HepG2 (cell line): ENCODE data around the gene EIF4H. TPM values are rescaled to one million over a fixed set of nuclear protein-coding genes. Genes with fewer than 3 reads are reported as not detected.
A peak's percentile ranks its signal among the peaks of the same experiment; 100 is the strongest.

Source experiments
- ARNTL ChIP-seq: sonication (generic); formaldehyde crosslinking; IDR thresholded peaks from 2 replicates; pipeline ENCODE4 v1.4.0; 2020; ENCODE audit warnings: mild to moderate bottlenecking, missing genetic modification reagents
- FOXA3 ChIP-seq: IDR thresholded peaks from 2 replicates; pipeline ENCODE4 v1.6.1; 2016; ENCODE audit warnings: missing genetic modification reagents, missing compliant biosample characterization
- GLI4 ChIP-seq: sonication (generic); formaldehyde crosslinking; IDR thresholded peaks from 2 replicates; pipeline ENCODE4 v1.5.1; 2020; ENCODE audit warnings: missing genetic modification reagents, mild to moderate bottlenecking, moderate library complexity, borderline replicate concordance
- KDM4B ChIP-seq: sonication (generic); formaldehyde crosslinking; IDR thresholded peaks from 2 replicates; pipeline ENCODE4 v1.4.0; 2020; ENCODE audit warnings: missing genetic modification reagents
- KMT2B ChIP-seq: IDR thresholded peaks from 2 replicates; pipeline ENCODE4 v1.6.1; 2016; ENCODE audit warnings: missing genetic modification reagents, missing compliant biosample characterization
- NR3C1 ChIP-seq: sonication (generic); formaldehyde crosslinking; IDR thresholded peaks from 2 replicates; pipeline ENCODE4 v1.4.0; 2020; ENCODE audit warnings: missing genetic modification reagents
- POGZ ChIP-seq: sonication (generic); formaldehyde crosslinking; IDR thresholded peaks from 2 replicates; pipeline ENCODE4 v1.4.0; 2020; ENCODE audit warnings: mild to moderate bottlenecking, missing genetic modification reagents
- RXRB ChIP-seq: IDR thresholded peaks from 2 replicates; pipeline ENCODE4 v1.6.1; 2016; ENCODE audit warnings: borderline replicate concordance, missing genetic modification reagents, missing compliant biosample characterization
- SNAPC5 ChIP-seq: sonication (generic); formaldehyde crosslinking; IDR thresholded peaks from 2 replicates; pipeline ENCODE4 v1.8.1; 2023; ENCODE audit warnings: mild to moderate bottlenecking, missing genetic modification reagents, borderline replicate concordance
- UBTF ChIP-seq: sonication (generic); formaldehyde crosslinking; IDR thresholded peaks from 2 replicates; pipeline ENCODE4 v1.4.0; 2020; ENCODE audit warnings: mild to moderate bottlenecking, missing genetic modification reagents
- ZFX ChIP-seq: sonication (generic); formaldehyde crosslinking; IDR thresholded peaks from 2 replicates; pipeline ENCODE4 v1.4.0; 2020; ENCODE audit warnings: mild to moderate bottlenecking, low read depth, missing genetic modification reagents, moderate library complexity
- ZNF619 ChIP-seq: sonication (generic); formaldehyde crosslinking; IDR thresholded peaks from 2 replicates; pipeline ENCODE4 v1.4.0; 2020; ENCODE audit warnings: mild to moderate bottlenecking, missing genetic modification reagents
- ZNF674 ChIP-seq: sonication (generic); formaldehyde crosslinking; IDR thresholded peaks from 2 replicates; pipeline ENCODE4 v1.5.0; 2020; ENCODE audit warnings: low read depth, mild to moderate bottlenecking, missing genetic modification reagents
- ZNF770 ChIP-seq: sonication (generic); formaldehyde crosslinking; IDR thresholded peaks from 2 replicates; pipeline ENCODE4 v1.5.0; 2020; ENCODE audit warnings: mild to moderate bottlenecking, missing genetic modification reagents
- polyA plus RNA-seq, 8 experiments: library from polyadenylated mRNA; depleted of rRNA in 3 of 8; stranded (reverse) in 7 of 8; unstranded in 1 of 8; fragments of >200 nt; fragmentation: Illumina TruSeq in 4 of 8; extraction: Trizol in 4 of 8; gene quantifications; 2 replicates each; pipeline versions ENCODE4 v1.2.1 to v1.2.3, GENCODE V29; 2011 to 2016; ENCODE audit warnings: low read depth in 4 of 8, missing spikeins in 1 of 8, mixed read lengths in 1 of 8; ENCODE audit not compliant: insufficient read depth in 1 of 8
- total RNA-seq, 5 experiments: library from RNA; depleted of rRNA; stranded (reverse); fragments of >200 nt; fragmentation: Illumina TruSeq; extraction: Trizol; gene quantifications; 2 replicates each; pipeline ENCODE4 v1.2.3, GENCODE V29; 2016; ENCODE audit warnings: low read depth in 1 of 5
- TF ChIP-seq, protein P1 (sequence below): sonication (generic); formaldehyde crosslinking; IDR thresholded peaks from one replicate; pipeline ENCODE4 v1.5.1; 2020; ENCODE audit warnings: mild to moderate bottlenecking, missing genetic modification reagents; ENCODE audit errors: not compliant biosample characterization

Gene EIF4H
- total and polyA plus RNA-seq, 2 of the 13 experiments (the other 11 are each of a cell fraction or from before 2014, with no cell fraction given) = 232 to 321 TPM

GRCh38 chr7:74206589-74207120 is 32.5 kb downstream of the EIF4H start (continued):
- TF ChIP-seq, protein P1, sequence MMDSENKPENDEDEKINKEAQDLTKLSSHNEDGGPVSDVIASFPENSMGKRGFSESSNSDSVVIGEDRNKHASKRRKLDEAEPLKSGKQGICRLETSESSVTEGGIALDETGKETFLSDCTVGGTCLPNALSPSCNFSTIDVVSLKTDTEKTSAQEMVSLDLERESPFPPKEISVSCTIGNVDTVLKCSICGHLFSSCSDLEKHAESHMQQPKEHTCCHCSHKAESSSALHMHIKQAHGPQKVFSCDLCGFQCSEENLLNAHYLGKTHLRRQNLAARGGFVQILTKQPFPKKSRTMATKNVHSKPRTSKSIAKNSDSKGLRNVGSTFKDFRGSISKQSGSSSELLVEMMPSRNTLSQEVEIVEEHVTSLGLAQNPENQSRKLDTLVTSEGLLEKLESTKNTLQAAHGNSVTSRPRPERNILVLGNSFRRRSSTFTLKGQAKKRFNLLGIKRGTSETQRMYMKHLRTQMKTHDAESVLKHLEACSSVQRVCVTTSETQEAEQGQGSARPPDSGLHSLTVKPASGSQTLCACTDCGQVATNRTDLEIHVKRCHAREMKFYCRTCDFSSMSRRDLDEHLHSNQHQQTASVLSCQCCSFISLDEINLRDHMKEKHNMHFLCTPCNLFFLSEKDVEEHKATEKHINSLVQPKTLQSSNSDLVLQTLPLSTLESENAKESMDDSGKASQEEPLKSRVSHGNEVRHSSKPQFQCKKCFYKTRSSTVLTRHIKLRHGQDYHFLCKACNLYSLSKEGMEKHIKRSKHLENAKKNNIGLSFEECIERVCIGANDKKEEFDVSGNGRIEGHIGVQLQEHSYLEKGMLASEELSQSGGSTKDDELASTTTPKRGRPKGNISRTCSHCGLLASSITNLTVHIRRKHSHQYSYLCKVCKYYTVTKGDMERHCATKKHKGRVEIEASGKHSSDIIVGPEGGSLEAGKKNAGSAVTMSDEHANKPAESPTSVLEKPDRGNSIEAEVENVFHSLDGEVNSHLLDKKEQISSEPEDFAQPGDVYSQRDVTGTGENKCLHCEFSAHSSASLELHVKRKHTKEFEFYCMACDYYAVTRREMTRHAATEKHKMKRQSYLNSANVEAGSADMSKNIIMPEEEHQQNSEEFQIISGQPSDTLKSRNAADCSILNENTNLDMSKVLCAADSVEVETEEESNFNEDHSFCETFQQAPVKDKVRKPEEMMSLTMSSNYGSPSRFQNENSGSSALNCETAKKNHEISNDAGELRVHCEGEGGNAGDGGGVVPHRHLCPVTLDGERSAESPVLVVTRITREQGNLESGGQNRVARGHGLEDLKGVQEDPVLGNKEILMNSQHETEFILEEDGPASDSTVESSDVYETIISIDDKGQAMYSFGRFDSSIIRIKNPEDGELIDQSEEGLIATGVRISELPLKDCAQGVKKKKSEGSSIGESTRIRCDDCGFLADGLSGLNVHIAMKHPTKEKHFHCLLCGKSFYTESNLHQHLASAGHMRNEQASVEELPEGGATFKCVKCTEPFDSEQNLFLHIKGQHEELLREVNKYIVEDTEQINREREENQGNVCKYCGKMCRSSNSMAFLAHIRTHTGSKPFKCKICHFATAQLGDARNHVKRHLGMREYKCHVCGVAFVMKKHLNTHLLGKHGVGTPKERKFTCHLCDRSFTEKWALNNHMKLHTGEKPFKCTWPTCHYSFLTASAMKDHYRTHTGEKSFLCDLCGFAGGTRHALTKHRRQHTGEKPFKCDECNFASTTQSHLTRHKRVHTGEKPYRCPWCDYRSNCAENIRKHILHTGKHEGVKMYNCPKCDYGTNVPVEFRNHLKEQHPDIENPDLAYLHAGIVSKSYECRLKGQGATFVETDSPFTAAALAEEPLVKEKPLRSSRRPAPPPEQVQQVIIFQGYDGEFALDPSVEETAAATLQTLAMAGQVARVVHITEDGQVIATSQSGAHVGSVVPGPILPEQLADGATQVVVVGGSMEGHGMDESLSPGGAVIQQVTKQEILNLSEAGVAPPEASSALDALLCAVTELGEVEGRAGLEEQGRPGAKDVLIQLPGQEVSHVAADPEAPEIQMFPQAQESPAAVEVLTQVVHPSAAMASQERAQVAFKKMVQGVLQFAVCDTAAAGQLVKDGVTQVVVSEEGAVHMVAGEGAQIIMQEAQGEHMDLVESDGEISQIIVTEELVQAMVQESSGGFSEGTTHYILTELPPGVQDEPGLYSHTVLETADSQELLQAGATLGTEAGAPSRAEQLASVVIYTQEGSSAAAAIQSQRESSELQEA (CRISPR knock-in tag) = peak; percentile 52
- TF ChIP-seq UBTF (peak; percentile 20; the same call in 1 of the 2 replicates), POGZ (CRISPR knock-in tag) (peak; percentile 24; the same call in 1 of the 2 replicates), GLI4 (CRISPR knock-in tag) (no peak), ZNF770 (peak; percentile 99), FOXA3 (CRISPR knock-in tag) (no peak), ZFX (CRISPR knock-in tag) (peak; percentile 28; the same call in 1 of the 2 replicates), KDM4B (CRISPR knock-in tag) (peak; percentile 39; the same call in 1 of the 2 replicates), KMT2B (CRISPR knock-in tag) (no peak), ARNTL (CRISPR knock-in tag) (no peak), ZNF674 (CRISPR knock-in tag) (no peak), ZNF619 (CRISPR knock-in tag) (0 out of 2 replicates have a peak, but pooled peaks have one; percentile 42), SNAPC5 (CRISPR knock-in tag) (0 out of 2 replicates have a peak, but pooled peaks have one; percentile 37), RXRB (CRISPR knock-in tag) (peak; percentile 32; the same call in 1 of the 2 replicates), NR3C1 (CRISPR knock-in tag) (no peak)
